HAP-1 (cell line): ENCODE results near the gene TRIM16.
"Not testable (repeated sequence)": the region's sequence is repeated elsewhere in the genome, so short reads cannot be mapped to it uniquely, and the experiment has no call there.

Source experiments
- DNase-seq, 2 experiments: peaks; one replicate each; pipeline ENCODE4 v3.0.0-alpha.2; 2016 to 2020; ENCODE audit warnings: low spot score in 2 of 2
- H3K27me3 ChIP-seq: fragments of 250-450 bp; sonication (Bioruptor Pico); 2 replicates; pipeline ENCODE4 v1.5.1; 2020; ENCODE audit warnings: low read depth, mild to moderate bottlenecking, moderate library complexity
- H3K36me3 ChIP-seq: fragments of 250-450 bp; sonication (Bioruptor Pico); replicated peaks from 2 replicates; pipeline ENCODE4 v1.5.1; 2020; ENCODE audit warnings: mild to moderate bottlenecking
- H3K4me1 ChIP-seq: fragments of 250-450 bp; sonication (Bioruptor Pico); 2 replicates; pipeline ENCODE4 v1.5.1; 2020; ENCODE audit warnings: mild to moderate bottlenecking
- H3K4me3 ChIP-seq: fragments of 250-450 bp; sonication (Bioruptor Pico); 2 replicates; pipeline ENCODE4 v1.5.1; 2020; ENCODE audit warnings: mild to moderate bottlenecking, moderate library complexity
- H3K9me3 ChIP-seq: fragments of 250-450 bp; sonication (Bioruptor Pico); 2 replicates; pipeline ENCODE4 v1.5.1; 2020; ENCODE audit warnings: mild to moderate bottlenecking, moderate library complexity
- in situ Hi-C: fragments of 300-500 bp; cut with MboI; formaldehyde crosslinking; loops from 3 replicates; pipeline ENCODE4 v1.14.3; 2020; ENCODE audit warnings: low sequenced_read_pairs, inconsistent platforms, mixed read lengths

TRIM16 gene

GRCh38 chr17:15675991-15676390 lies 8.1 kb downstream of the TRIM16 start:
- H3K4me3 ChIP-seq, in situ Hi-C loops, H3K9me3 ChIP-seq, H3K4me1 ChIP-seq, H3K27me3 ChIP-seq, H3K36me3 ChIP-seq, DNase-seq: not testable (repeated sequence)

GRCh38 chr17:15674640-15675039 lies 9.5 kb downstream of the TRIM16 start:
- DNase-seq, H3K27me3 ChIP-seq, in situ Hi-C loops, H3K4me1 ChIP-seq, H3K36me3 ChIP-seq, H3K4me3 ChIP-seq, H3K9me3 ChIP-seq: not testable (repeated sequence)

- in situ Hi-C loops, DNase-seq, H3K9me3 ChIP-seq: not testable (repeated sequence)
Measured at GRCh38 chr17:15669526-15669925, 14.6 kb downstream of the TRIM16 start.

GRCh38 chr17:15663691-15664090 lies 20.4 kb downstream of the TRIM16 start:
- Histone ChIP-seq H3K27me3 (no peaks in the 10 kb centered on the region), H3K4me1 (no peaks in the 10 kb centered on the region), H3K9me3 (no peaks in the 10 kb centered on the region), H3K4me3 (no peak overlapping the region), H3K36me3 (peaks cover 3% of the 10 kb centered on the region; the same call in 1 of the 2 replicates)
- in situ Hi-C loops, result no loop called here
- DNase-seq, result no peak

More at GRCh38 chr17:15669526-15669925, 14.6 kb downstream of the TRIM16 start:
- not testable (repeated sequence) for H3K4me3 ChIP-seq, H3K4me1 ChIP-seq, H3K27me3 ChIP-seq, H3K36me3 ChIP-seq

GRCh38 chr17:15663176-15663575 lies 20.9 kb downstream of the TRIM16 start:
- no peak for DNase-seq
- Histone ChIP-seq H3K4me3 (no peak overlapping the region), H3K27me3 (no peaks in the 10 kb centered on the region), H3K4me1 (no peaks in the 10 kb centered on the region), H3K36me3 (peaks cover 3% of the 10 kb centered on the region; the same call in 1 of the 2 replicates), H3K9me3 (no peaks in the 10 kb centered on the region)
- in situ Hi-C loops, result no loop called here

GRCh38 chr17:15662681-15663080 lies 21.4 kb downstream of the TRIM16 start:
- no peak for DNase-seq
- H3K4me1 ChIP-seq, result no peaks in the 10 kb centered on the region
- H3K9me3 ChIP-seq, result no peaks in the 10 kb centered on the region
- no peak overlapping the region for H3K4me3 ChIP-seq
- in situ Hi-C loops, result no loop called here
- H3K36me3 ChIP-seq, result peaks cover 3% of the 10 kb centered on the region; the same call in 1 of the 2 replicates
- H3K27me3 ChIP-seq, result no peaks in the 10 kb centered on the region

- no peak for DNase-seq
- Histone ChIP-seq H3K4me3 (no peak overlapping the region), H3K27me3 (no peaks in the 10 kb centered on the region), H3K9me3 (no peaks in the 10 kb centered on the region), H3K4me1 (peaks cover 10% of the 10 kb centered on the region), H3K36me3 (peaks cover 3% of the 10 kb centered on the region)
- in situ Hi-C loops, result no loop called here
Measured at GRCh38 chr17:15660077-15660476, 24.0 kb downstream of the TRIM16 start.

GRCh38 chr17:15659663-15660062 lies 24.4 kb downstream of the TRIM16 start:
- Histone ChIP-seq H3K36me3 (peaks cover 3% of the 10 kb centered on the region), H3K27me3 (no peaks in the 10 kb centered on the region), H3K9me3 (no peaks in the 10 kb centered on the region), H3K4me3 (no peak overlapping the region), H3K4me1 (peaks cover 13% of the 10 kb centered on the region)
- in situ Hi-C loops, result no loop called here
- no peak for DNase-seq

- Histone ChIP-seq H3K4me1 (peaks cover 17% of the 10 kb centered on the region), H3K9me3 (no peaks in the 10 kb centered on the region), H3K27me3 (no peaks in the 10 kb centered on the region), H3K36me3 (peaks cover 3% of the 10 kb centered on the region), H3K4me3 (no peak overlapping the region)
- in situ Hi-C loops, result no loop called here
- DNase-seq, result no peak
Measured at GRCh38 chr17:15659236-15659635, 24.9 kb downstream of the TRIM16 start.

- no peak for DNase-seq
- no peaks in the 10 kb centered on the region for H3K9me3 ChIP-seq
- H3K4me3 ChIP-seq, result no peak overlapping the region
- peaks cover 26% of the 10 kb centered on the region for H3K4me1 ChIP-seq
- H3K27me3 ChIP-seq, result no peaks in the 10 kb centered on the region
- peaks cover 3% of the 10 kb centered on the region for H3K36me3 ChIP-seq
- in situ Hi-C loops, result no loop called here
Measured at GRCh38 chr17:15658296-15658695, 25.8 kb downstream of the TRIM16 start.

GRCh38 chr17:15657868-15658267 lies 26.2 kb downstream of the TRIM16 start:
- Histone ChIP-seq H3K4me1 (peaks cover 26% of the 10 kb centered on the region), H3K9me3 (no peaks in the 10 kb centered on the region), H3K27me3 (no peaks in the 10 kb centered on the region), H3K36me3 (no peaks in the 10 kb centered on the region; the same call in none of the 2 replicates), H3K4me3 (no peak overlapping the region)
- no peak for DNase-seq
- in situ Hi-C loops, result no loop called here

GRCh38 chr17:15654886-15655561 lies 29.1 kb downstream of the TRIM16 start:
- Histone ChIP-seq H3K36me3 (no peaks in the 10 kb centered on the region; the same call in none of the 2 replicates), H3K4me1 (peaks cover 38% of the 10 kb centered on the region), H3K9me3 (no peaks in the 10 kb centered on the region), H3K4me3 (no peak overlapping the region), H3K27me3 (no peaks in the 10 kb centered on the region)
- DNase-seq, result peak in 1 of 2 experiments; percentile 34
- in situ Hi-C loops, result no loop called here

GRCh38 chr17:15654401-15654800 lies 29.7 kb downstream of the TRIM16 start:
- peak in 1 of 2 experiments; percentile 12 for DNase-seq
- H3K27me3 ChIP-seq, in situ Hi-C loops, H3K9me3 ChIP-seq, H3K36me3 ChIP-seq, H3K4me3 ChIP-seq: not testable (repeated sequence)
- peaks cover 38% of the 10 kb centered on the region for H3K4me1 ChIP-seq

GRCh38 chr17:15652960-15653359 lies 31.2 kb downstream of the TRIM16 start:
- H3K4me3 ChIP-seq, result no peak overlapping the region
- DNase-seq, result no peak
- no peaks in the 10 kb centered on the region for H3K9me3 ChIP-seq
- no peaks in the 10 kb centered on the region; the same call in 1 of the 2 replicates for H3K36me3 ChIP-seq
- H3K4me1 ChIP-seq, result peaks cover 38% of the 10 kb centered on the region
- H3K27me3 ChIP-seq, result no peaks in the 10 kb centered on the region
- in situ Hi-C loops, result no loop called here
